Hematopoietic multipotent progenitor cell (in vitro differentiated cells): Measurements from ENCODE around the gene PIGBOS1. TPM values are rescaled to one million over a fixed set of nuclear protein-coding genes. Genes with fewer than 3 reads are reported as not detected.
"Not testable (repeated sequence)": the region's sequence is repeated elsewhere in the genome, so short reads cannot be mapped to it uniquely, and the experiment has no call there.

Source experiments
- DNase-seq, 3 donors: peaks; one replicate each; pipeline ENCODE4 v3.0.0-alpha.2; 2011 to 2015; ENCODE audit warnings: low read depth in 2 of 3, low spot score in 2 of 3
- total RNA-seq: library from RNA; depleted of rRNA; stranded (reverse); fragments of >200 nt; gene quantifications from one replicate; pipeline ENCODE4 v1.2.3, GENCODE V29; 2012

Gene PIGBOS1
- total RNA-seq, 1 donor = 9.7 TPM

DNA sequence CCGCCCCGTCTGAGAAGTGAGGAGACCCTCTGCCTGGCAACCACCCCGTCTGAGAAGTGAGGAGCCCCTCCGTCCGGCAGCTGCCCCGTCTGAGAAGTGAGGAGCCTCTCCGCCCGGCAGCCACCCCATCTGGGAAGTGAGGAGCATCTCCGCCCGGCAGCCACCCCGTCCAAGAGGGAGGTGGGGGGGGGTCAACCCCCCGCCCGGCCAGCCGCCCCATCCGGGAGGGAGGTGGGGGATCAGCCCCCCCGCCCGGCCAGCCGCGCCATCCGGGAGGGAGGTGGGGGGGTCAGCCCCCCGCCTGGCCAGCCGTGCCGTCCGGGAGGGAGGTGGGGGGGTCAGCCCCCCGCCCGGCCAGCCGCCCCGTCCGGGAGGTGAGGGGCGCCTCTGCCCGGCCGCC, 16.1 kb downstream of the PIGBOS1 start:
- not testable (repeated sequence) for DNase-seq

DNA sequence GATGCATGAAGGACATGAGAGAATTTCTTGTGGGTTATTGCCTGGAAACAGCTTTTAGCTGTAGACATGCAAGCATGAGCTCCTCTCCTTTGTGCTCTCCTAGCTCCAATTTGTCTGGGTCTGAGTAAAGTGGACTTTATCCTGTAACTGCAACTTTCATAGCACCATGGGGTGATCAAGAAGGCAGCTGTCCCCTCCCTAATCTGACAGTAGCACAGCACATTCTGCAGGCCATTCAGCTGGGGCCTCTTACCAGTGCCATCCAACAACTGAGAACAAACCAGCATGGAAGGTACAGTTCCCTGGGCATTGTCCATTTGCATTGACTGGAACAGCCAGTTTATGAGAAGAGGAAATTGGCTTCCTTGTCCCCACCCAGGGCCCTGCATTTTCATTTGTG, 21.6 kb downstream of the PIGBOS1 start:
- no peak for DNase-seq

GRCh38 chr15:55290528-55291057, 28.3 kb downstream of the PIGBOS1 start:
- DNase-seq = peak; percentile 69 to 91 (median 84)

GRCh38 chr15:55289746-55290527, 29.0 kb downstream of the PIGBOS1 start, which contains the start of gene RAB27A:
Gene RAB27A, minus strand, starts transcription at chr15:55289813. Its CDS starts 54,879 bp downstream, at chr15:55234934.
- peak; percentile 53 to 82 (median 63) for DNase-seq

DNA sequence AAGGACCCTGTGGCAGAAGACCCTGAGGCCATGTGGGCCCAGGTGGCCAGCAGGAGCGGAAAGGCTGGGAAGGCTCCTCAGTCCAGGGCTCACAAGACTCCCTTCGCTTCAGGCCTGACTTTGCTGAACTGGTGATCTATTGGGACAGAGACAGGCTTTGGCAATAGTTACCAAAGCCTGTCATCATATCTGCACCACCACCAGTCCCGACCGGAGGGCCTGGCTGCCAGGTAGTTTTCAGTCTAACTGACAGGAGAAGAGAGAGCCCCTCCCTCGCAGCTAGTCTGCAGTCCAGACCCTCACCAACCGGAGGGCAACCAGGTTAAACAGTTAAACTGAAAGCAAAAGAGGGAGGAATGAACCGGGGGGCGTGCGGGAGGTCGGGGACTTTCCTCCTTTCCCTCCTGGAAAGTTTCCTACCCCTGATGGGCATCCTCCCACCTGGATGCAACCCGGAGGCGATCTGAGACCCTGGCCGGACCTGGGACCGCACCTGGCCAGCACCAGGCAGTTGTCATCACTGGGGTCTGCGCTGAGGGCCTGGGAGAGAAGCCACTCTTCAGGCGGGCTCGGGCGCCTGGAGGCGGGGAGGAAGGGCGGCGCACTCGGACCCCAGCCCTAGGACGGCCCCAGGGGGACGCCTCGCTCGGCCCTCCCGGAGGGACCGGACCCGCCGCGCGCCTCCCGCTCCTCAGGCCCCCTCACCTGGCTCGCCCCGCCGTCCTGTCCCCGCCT, 29.7 kb downstream of the PIGBOS1 start:
- peak in 2 of 3 donors; percentile 16 to 25 for DNase-seq

DNA sequence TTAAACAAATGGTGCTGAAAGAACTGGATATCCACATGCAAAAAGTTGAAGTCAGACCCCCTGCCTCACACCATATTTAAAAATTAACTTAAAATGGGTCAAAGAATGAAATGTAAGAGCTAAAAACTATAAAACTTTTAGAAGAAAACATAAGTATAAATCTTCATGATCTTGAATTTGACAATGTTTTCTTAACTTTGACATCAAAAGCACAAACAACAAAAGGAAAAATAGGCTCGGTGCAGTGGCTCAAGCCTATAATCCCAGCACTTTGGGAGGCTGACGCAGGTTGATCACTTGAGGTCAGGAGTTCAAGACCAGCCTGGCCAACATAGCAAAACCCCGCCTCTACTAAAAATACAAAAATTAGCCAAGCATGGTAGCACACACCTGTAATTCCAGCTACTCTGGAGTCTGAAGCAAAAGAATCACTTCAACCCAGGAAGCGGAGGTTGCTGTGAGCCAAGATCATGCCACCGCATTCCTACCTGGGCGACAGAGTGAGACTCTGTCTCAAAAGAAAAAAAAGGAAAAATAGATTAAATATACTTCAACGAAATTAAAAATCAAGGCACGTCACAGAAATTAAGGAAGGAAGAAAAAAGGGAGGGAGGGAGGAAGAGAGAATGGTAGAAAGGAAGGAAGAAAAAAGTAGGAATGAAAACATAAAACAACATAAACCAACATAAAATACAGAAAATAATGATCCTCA, 30.8 kb downstream of the PIGBOS1 start:
- DNase-seq = no peak

GRCh38 chr15:55286442-55287189, 32.3 kb downstream of the PIGBOS1 start:
- DNase-seq = not testable (repeated sequence)

DNA sequence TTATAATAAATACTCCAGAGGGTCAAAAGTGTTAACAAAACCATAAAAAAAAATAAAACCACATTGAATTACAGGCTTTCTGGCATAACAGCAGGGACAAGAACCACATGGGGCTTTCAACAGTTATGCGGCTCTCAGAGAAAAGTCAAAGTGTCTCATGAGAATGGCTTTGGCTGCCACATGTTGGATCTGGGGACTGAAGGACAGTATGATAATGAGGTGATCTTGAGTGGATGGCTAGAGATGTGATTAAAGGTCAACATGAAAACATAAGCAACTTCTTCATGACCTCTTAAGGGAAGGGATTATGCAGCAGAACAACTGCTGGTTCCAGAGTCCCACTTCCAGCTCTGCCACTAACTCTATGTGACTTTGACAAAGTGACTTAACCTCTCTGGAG, 34.5 kb downstream of the PIGBOS1 start:
- DNase-seq = no peak

GRCh38 chr15:55283379-55284147, 35.4 kb downstream of the PIGBOS1 start:
- no peak for DNase-seq

DNA sequence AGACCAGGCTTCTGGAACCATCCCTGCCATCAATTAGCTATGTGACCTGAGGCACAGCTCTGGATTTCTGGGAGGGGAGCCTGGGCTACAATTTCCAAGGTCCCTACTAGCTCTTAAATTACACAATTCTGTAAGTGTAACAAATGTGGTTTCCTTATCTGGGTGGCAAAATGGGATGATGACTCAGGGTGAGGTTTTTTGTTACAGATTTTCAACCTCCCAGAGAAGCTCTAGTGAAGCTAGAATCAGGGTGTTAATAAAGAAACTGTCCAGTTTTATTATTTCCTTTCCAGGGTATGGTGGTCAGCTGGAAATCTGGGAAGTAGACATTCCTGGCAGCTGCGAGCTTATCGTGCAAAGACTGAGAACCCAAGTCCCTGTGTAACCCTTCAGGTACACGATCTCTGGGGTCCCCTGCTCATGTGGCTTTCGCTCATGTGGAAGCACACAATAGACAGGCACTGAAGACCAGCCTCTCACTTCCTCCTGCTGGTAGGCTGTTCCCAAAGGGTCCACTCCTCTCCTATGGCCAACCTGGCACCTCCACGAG, 36.6 kb downstream of the PIGBOS1 start:
- DNase-seq = peak in 2 of 3 donors; percentile 60 to 74

DNA sequence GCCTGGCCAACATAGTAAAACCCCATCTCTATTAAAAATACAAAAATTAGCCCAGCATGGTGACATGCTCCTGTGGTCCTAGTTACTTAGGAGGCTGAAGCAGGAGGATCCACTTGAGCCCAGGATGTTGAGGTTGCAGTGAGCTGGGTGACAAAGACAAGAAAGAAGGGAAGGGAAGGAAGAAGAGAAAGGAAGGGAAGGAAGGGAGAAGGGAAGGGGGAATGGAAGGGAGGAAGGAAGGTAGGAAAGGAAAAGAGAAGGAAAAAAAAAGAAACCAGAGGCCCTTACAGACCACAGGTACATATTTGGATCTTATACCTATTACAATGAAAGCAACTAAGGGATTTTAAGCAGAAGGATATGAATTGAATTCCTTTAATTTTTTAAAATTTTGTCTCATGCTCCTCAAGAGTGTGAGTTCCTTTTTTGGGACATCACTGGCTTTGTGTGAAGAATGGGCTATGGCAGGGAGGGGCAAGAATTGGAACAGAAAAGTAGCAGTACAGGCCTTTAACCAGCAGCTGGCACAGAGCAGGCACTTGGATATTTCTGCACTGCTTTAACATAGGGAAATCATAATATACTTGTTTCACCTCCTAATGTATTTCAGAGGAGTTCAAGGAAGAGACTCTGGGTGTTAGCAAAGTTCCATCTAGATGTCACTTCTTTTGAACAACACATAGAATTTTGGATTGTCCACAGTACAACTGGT, 37.2 kb downstream of the PIGBOS1 start:
- DNase-seq = peak in 1 of 3 donors; percentile 33

- DNase-seq = not testable (repeated sequence)
Observed at GRCh38 chr15:55280589-55280988, 38.3 kb downstream of the PIGBOS1 start.

DNA sequence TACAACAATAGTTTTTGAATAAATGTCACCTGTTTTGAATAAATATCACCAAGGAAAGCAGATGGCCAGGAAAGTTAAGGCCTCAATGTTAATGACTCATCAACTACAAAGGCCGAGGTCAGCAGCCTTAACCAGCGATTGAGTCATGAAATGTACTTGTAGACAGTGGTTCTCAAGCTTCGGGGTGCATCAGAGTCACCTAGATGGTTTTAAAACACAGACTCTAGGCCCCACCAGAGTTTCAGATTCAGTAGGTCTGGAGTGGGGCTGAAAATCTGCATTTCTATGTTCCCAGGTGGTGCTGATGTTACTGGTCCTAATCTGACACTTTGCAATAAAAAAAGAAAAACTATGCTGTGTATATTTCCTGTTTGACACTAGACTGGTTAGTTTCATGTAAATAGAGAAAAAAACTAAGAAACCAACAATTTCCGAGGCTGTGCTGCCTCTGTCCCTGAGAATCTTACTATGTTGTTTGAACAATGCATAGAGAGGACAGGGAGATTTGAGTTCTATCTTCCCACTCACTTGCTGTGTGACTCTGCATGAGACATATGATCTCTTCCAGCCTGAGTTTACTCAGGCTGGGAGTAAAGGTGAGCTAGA, 39.1 kb downstream of the PIGBOS1 start:
- peak in 2 of 3 donors; percentile 74 to 76 for DNase-seq

DNA sequence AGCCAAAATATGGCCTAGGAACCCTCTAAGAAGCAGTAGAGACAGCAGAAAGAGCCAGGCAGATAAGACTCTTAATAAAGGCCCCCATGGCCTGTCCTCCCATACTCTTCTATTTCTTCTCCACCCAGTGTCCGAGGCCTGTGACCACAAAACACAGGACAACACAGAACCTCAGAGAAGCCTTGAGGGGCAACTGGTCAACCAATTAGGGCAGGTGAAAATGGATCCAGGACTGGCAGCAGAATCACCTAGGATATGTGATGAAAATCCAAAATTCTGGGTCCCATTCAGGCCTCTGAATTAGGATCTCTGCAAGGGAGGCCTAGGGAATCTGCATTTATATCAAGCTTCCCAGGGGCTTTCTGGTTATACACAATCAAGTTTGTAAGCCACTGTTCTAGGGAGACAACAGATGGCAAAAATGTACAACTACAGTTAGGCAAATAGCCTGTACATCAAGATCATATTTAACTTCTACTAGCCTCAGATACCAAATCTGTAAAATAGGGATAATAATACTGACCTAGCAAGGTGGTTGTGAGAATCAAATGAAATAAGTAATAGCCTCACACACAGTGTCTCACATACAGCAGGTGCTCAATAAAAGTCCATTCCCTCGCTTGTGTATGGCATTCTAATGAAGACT, 39.7 kb downstream of the PIGBOS1 start:
- no peak for DNase-seq

DNA sequence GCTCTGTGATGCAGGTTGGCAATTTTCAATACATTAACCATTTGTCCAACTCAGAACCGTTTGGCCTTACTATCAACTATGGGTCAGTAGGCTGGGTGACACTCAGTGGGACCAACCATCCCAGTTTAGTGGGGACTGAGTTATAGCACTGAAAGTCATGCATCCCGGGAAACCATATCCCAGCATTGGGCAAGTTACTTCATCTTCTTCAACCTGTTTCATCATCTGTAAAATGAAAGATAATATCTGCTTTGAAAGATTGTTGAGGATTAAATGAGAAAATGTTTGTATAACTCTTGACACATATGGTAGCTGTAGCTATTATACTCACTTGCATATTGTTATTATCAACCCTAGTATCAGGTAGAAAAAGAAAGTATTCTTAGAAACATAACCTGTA, 41.2 kb downstream of the PIGBOS1 start:
- DNase-seq = no peak

- peak in 2 of 3 donors; percentile 51 to 75 for DNase-seq
Observed at GRCh38 chr15:55277116-55277564, 41.8 kb downstream of the PIGBOS1 start.

GRCh38 chr15:55276324-55276723, 42.6 kb downstream of the PIGBOS1 start:
- DNase-seq = no peak
